Urinary bladder (tissue), 4 donors: ENCODE results near the gene PAK6. TPM values are rescaled to one million over a fixed set of nuclear protein-coding genes. Genes with fewer than 3 reads are reported as not detected.
A peak's percentile ranks its signal among the peaks of the same experiment; 100 is the strongest.

ENCODE experiments used
- DNase-seq: peaks from one replicate; pipeline ENCODE4 v3.0.0-alpha.2; 2015; ENCODE audit errors: extremely low spot score
- H3K27ac ChIP-seq: one replicate; pipeline ENCODE4 v1.5.1; 2013; ENCODE audit warnings: low read depth, mild to moderate bottlenecking, moderate library complexity
- H3K36me3 ChIP-seq: one replicate; pipeline ENCODE4 v1.6.1; 2013; ENCODE audit warnings: mild to moderate bottlenecking, moderate library complexity; ENCODE audit not compliant: insufficient read depth
- H3K4me1 ChIP-seq: one replicate; pipeline ENCODE4 v1.6.1; 2013; ENCODE audit warnings: mild to moderate bottlenecking, moderate library complexity; ENCODE audit not compliant: insufficient read depth
- H3K4me3 ChIP-seq: one replicate; pipeline ENCODE4 v1.5.1; 2013; ENCODE audit warnings: low read depth, low read length
- WGBS: extraction: QIAGEN DNeasy Blood & Tissue Kit; methylation state at CpG from one replicate; pipeline ENCODE4 v1.1.7; 2013; 5-methylcytosine and 5-hydroxymethylcytosine counted together
- polyA plus RNA-seq: library from polyadenylated mRNA; stranded (reverse); fragments of 200-250 nt; gene quantifications from one replicate; pipeline ENCODE4 v1.2.3, GENCODE V29; 2013
- total RNA-seq: library from RNA; depleted of rRNA; stranded (reverse); fragments of >200 nt; gene quantifications from one replicate; pipeline ENCODE4 v1.2.3, GENCODE V29; 2014
- donor health status: healthy with polysubstance abuse.
- donor health status: healthy.

The PAK6 gene
- total and polyA plus RNA-seq, 2 donors = 2.0 TPM

DNA sequence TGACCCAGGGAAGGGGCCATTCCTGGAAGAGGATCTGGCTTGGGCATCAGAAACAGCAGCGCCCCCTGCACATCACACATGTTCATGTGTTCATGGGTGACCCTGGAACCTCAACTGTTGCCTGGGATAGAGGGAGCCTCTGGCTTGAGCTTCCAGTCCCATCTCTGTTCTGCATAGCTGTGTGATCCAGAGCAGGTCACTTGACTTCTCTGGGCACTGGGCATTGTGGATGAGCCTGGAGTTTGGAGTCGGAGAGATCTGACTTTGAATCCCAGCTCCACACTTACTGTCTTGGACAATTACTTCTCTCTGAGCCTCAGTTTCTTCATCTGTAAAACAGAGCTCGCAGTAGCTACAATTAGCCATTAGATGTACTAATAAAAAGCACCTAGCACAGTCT is 15.6 kb downstream of the PAK6 start:
- H3K4me3 ChIP-seq = no peak overlapping the region
- no peaks in the 10 kb centered on the region for H3K36me3 ChIP-seq
- no peak for DNase-seq
- H3K4me1 ChIP-seq = no peaks in the 10 kb centered on the region
- whole genome bisulfite sequencing = 96% methylated on average over 3 of the region's 3 CpGs
- H3K27ac ChIP-seq = no peak overlapping the region

DNA sequence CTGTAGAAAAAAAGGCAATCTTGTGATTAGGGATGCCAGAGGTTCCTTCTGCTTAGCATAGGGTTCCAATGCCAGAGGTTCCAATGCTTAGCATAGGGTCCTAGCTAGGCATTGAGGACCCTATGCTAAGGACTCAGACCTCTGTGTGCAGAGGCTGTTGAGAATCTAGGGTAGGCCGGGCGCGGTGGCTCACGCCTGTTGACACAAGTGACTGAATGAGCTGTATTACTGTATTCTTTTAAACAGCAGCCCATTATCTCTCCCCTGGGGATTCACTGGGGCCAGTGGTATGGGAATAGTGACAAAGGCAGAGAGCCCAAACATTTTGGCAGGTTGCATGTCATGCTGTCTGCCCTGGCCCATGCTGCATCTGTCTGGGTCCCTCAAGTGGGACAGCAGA is 16.2 kb downstream of the PAK6 start:
- Histone ChIP-seq H3K27ac (no peak overlapping the region), H3K4me3 (no peak overlapping the region), H3K4me1 (no peaks in the 10 kb centered on the region), H3K36me3 (no peaks in the 10 kb centered on the region)
- 96% methylated on average over 4 of the region's 4 CpGs for WGBS
- no peak for DNase-seq

DNA sequence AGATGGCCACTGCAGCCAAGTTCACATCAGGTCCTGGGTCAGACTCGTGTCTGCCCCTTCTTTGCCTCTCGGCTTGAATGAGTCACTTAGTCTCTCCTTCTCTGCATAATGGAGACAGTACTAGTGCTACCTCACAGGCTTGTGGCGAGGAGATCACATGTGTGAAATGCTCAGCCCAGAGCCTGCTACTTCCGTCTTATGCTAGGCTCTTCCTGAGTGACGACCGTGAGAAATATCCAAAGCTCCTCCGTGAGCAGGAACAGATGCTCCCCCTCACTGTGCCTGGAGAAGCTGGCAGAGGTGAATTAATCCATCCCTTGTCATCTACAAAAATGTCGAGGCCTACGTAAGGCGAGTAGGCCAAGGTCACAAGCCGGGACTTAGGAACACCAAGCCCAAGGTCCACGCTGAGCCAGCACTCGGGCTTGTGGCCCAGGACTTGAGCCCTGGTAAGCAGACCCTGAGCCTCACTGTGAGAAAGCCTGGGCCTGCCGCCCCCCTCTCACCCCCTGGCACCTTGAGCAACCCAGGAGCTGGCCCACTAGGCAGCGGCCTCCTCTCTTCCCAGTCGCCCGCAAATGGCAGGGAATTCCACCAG is 17.9 kb downstream of the PAK6 start:
- WGBS = 91% methylated on average over 17 of the region's 17 CpGs
- H3K36me3 ChIP-seq = no peaks in the 10 kb centered on the region
- DNase-seq = no peak
- H3K4me3 ChIP-seq = no peak overlapping the region
- H3K4me1 ChIP-seq = no peaks in the 10 kb centered on the region
- no peak overlapping the region for H3K27ac ChIP-seq

DNA sequence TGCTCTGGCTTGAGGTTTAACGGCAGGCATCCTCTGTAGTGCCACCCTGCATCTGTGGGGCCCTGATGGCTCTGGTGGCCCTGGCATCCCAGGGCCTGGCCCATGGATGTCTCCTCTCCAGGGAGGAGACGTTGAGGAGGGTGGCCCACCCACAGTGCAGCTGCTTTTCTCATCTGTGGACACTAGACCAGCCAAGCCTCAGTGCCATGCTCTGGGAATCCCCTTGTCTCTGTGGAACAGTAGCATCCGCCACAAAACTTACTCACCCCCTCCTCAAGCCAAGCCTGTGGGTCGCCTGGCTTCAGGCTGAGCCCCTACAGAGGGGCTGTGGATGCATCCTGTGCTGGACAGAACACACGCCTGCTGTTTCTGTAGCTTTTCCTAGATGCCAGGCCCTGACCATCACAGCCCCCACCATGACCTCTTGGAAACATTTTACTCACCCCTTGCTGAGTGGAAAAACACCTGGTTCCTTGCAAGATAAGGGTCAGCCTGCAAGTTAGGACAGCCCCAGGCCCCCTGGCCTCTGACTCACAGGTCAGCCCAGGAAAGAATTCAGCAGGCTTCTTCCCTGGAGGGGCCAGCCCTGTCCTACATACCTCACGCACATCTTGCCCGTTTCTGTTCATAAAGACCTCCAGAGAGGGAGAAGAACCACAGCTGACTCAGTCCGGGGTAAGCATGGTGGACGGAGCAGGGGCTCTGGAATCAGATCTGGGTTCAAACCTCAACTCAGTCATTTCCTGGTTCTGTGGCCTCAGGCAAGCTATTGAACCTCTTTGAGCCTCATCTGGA is 19.0 kb downstream of the PAK6 start:
- H3K36me3 ChIP-seq = no peaks in the 10 kb centered on the region
- H3K4me3 ChIP-seq = no peak overlapping the region
- no peak for DNase-seq
- no peak overlapping the region for H3K27ac ChIP-seq
- 81% methylated on average over 9 of the region's 9 CpGs for WGBS
- H3K4me1 ChIP-seq = no peaks in the 10 kb centered on the region

DNA sequence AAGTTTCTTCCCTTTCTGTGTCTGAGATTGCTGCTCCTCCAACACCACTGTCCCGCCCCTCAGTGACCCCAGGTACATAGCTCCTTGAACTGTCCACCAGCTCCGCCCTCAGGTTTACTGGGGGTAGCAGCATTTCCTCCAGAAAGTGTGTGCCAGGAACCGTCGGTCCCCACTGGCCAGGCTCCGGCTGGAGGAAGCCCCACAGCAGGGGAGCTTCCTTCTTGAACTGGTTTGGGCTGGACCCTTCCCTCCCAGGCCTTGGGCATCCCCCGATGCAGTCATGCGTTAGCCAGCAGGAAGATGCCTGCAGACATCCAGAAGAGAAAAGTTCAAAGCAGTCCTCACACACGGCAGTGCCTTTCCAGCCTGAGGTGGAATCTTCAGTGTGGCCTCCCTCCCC is 19.7 kb downstream of the PAK6 start:
- H3K27ac ChIP-seq = no peak overlapping the region
- no peak for DNase-seq
- H3K36me3 ChIP-seq = no peaks in the 10 kb centered on the region
- no peaks in the 10 kb centered on the region for H3K4me1 ChIP-seq
- WGBS = 64% methylated on average over 8 of the region's 8 CpGs
- H3K4me3 ChIP-seq = no peak overlapping the region

DNA sequence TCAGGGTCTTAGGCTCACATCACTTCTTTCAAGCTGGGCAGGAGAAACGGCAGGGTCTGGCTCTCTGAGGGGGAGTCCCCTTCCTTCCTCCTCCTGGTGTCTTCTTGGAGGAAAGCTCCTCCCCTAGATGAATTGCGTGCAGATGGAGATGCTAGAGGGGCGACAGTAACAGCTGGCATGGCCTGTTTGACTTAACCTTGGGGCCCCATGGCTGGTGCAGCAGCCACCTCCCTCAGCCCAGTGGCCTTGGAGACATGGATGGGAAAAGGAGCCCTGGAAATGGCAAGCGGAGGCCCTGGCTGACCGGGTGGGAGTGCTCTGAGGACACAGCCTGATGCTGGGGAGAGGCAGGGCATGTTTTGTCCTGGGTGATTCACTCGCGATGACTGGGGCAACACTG is 20.2 kb downstream of the PAK6 start:
- no peak for DNase-seq
- Histone ChIP-seq H3K4me3 (no peak overlapping the region), H3K4me1 (no peaks in the 10 kb centered on the region), H3K27ac (no peak overlapping the region), H3K36me3 (no peaks in the 10 kb centered on the region)
- WGBS = 63% methylated on average over 7 of the region's 7 CpGs

DNA sequence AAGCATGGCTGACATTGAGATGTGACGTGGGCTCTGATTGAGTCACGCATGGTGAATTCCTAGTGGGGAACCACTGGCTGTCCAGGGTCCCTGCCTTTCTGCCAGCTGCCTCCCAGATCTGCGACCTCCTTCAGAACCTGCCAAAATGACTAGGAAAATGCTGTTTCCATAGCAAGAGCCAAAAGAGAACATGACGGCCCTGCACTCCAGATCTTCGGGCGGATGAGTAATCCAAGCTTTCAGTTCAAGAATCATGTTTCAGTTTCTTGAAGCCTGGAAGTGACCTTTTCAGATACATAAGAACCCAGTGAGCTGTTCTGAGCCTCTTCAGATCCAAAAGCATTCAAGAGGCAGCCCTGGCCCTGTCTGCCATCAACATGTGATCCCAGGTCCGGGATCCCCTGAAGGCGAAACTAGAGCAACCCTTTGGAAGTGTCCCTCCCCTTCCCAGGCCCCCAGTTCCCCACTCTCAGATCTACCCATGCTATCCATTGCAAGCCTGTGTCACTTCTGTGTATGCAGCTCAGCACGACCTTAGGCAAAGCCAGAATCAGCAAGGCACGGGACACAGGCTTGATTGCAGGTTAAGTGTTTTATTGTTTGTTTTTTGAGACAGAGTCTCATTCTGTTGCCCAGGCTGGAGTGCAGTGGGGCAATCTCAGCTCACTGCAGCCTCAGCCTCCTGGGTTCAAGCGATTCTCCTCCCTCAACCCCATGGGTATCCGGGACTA is 24.3 kb downstream of the PAK6 start:
- WGBS = 83% methylated on average over 12 of the region's 12 CpGs
- no peak overlapping the region for H3K27ac ChIP-seq
- H3K4me3 ChIP-seq = no peak overlapping the region
- no peaks in the 10 kb centered on the region for H3K36me3 ChIP-seq
- DNase-seq = no peak
- no peaks in the 10 kb centered on the region for H3K4me1 ChIP-seq

DNA sequence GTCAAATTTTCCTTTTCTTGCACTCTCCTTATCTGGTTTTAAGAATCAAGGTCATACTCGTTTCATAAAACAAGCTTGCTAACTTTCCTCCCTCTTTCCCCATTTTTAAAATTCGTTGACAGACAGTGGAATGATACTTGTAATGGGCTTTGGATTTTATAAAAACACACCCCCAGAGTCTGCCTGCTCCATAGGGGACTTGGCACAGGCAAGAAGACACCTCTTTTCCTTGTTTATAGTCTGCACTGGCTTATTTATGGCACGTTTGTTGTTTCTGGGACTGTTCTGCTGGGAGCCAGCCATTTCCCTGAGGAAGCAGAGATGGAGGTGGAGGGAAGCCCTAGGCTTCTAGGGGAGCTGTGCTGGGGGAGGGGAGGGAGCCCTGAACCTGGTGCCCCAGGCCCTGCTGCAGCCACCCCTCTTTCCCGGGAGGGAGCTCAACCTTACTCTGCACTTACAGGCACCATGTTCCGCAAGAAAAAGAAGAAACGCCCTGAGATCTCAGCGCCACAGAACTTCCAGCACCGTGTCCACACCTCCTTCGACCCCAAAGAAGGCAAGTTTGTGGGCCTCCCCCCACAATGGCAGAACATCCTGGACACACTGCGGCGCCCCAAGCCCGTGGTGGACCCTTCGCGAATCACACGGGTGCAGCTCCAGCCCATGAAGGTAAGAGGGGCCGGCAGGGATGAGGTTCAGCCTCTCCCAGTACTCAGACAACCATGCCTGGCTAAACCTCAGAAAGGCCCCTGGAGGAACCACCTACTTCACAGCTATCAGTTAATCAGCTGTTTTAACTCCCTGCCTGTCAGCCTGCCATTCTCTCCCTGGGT is 25.7 kb downstream of the PAK6 start:
- no peaks in the 10 kb centered on the region for H3K4me1 ChIP-seq
- 78% methylated on average over 16 of the region's 16 CpGs for WGBS
- H3K27ac ChIP-seq = no peak overlapping the region
- no peak overlapping the region for H3K4me3 ChIP-seq
- DNase-seq = no peak
- no peaks in the 10 kb centered on the region for H3K36me3 ChIP-seq

DNA sequence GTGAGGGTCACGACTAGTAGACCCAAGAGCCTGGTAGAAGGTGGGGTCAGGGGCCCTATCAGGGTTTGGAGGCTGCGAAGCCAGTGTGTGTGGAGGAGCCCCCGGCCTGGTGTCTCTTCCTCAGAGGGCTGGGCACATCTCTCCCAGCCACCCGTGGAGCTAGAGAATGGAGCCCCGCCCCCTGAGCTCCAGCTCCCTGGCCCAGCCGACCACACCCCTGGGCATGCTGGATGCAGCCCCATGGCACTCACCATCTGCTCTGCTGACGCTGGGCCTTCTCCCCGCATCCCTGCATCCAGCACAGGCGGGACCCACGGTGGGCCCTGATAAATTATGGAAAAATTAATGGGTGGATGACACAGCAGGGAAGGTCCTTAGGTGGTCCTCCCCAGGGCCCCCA is 26.5 kb downstream of the PAK6 start:
- no peaks in the 10 kb centered on the region for H3K36me3 ChIP-seq
- H3K27ac ChIP-seq = no peak overlapping the region
- no peaks in the 10 kb centered on the region for H3K4me1 ChIP-seq
- H3K4me3 ChIP-seq = no peak overlapping the region
- DNase-seq = no peak
- 81% methylated on average over 10 of the region's 10 CpGs for WGBS

DNA sequence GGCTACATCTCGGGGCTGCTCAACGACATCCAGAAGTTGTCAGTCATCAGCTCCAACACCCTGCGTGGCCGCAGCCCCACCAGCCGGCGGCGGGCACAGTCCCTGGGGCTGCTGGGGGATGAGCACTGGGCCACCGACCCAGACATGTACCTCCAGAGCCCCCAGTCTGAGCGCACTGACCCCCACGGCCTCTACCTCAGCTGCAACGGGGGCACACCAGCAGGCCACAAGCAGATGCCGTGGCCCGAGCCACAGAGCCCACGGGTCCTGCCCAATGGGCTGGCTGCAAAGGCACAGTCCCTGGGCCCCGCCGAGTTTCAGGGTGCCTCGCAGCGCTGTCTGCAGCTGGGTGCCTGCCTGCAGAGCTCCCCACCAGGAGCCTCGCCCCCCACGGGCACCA is 27.0 kb downstream of the PAK6 start:
- no peak for DNase-seq
- H3K4me3 ChIP-seq = no peak overlapping the region
- H3K36me3 ChIP-seq = no peaks in the 10 kb centered on the region
- 94% methylated on average over 20 of the region's 20 CpGs for WGBS
- no peak overlapping the region for H3K27ac ChIP-seq
- no peaks in the 10 kb centered on the region for H3K4me1 ChIP-seq

DNA sequence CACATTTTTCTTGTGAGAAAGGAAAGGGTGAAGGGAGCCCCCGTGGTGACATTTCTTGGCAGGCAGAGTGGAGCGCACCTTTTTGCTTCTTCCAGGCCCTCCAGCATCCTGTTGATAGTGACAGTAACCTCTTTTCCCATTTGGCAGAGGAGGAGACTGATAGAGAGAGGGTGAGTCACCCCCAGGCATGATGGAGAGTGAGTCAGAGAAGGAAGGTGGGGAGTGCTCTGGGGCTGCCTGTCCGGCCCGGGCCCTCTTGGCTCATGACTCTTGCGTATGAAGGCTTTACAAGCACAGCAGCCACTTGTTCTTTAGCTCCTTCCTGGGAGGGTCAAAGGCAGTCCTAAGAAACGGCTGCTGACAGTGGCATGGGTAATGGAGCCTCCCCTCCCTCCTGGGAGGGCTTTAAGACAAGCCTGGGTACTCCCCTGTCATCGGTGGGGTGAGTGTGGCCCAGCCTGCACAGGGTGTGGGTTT is 28.0 kb downstream of the PAK6 start:
- Histone ChIP-seq H3K27ac (peak overlapping the region; percentile 80), H3K4me3 (no peak overlapping the region), H3K36me3 (no peaks in the 10 kb centered on the region), H3K4me1 (no peaks in the 10 kb centered on the region)
- no peak for DNase-seq
- WGBS = 18% methylated on average over 7 of the region's 7 CpGs

DNA sequence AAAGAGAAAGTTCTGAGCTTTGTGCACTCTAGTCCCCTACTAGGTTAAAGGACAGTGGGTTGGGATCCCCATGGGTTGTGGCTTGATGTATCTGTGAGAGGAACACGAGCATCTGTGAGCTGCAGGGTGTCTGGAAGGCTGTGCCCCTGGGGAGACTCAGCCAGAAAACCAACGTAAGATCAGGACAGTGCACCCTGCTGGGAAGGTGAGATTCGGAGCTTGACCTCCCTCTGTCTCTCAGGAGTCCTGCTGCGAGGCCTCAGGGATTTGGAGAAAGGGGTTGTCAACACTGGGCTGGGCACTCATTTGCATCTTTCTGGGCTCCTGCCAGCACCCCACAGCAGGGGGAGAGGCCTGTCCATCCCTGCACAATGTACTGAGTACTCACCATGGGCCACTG is 28.8 kb downstream of the PAK6 start:
- Histone ChIP-seq H3K4me3 (no peak overlapping the region), H3K4me1 (no peaks in the 10 kb centered on the region), H3K27ac (no peak overlapping the region), H3K36me3 (no peaks in the 10 kb centered on the region)
- DNase-seq = no peak
- 86% methylated on average over 4 of the region's 4 CpGs for WGBS

DNA sequence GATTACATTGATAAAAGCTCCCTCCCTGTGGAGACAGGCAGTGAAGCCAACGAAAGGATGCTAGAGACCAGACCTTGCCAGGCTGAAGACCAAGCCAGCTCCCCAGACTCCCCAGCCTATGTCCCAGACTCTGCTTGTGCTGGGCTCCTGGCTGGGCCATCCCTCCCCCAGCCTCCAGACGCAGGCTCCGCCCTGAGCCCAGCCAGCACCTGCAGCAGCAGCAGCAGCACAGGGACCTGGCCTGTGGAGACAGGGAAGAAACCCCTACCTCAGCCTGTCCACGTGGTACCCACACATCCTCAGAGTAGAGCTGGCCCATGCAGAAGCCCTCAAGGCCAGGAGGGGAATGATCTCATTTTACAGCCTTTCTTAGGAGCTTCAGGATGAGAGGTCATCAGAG is 30.7 kb downstream of the PAK6 start:
- Histone ChIP-seq H3K4me1 (no peaks in the 10 kb centered on the region), H3K4me3 (no peak overlapping the region), H3K27ac (no peak overlapping the region), H3K36me3 (no peaks in the 10 kb centered on the region)
- no peak for DNase-seq
- WGBS = 82% methylated on average over 4 of the region's 4 CpGs
